Stimulated activated CD4-positive, alpha-beta T cell treated with anti-CD3 and anti-CD28 coated beads, Interleukin-2, amount 100 ng/mL, for 24 hours (primary cell): ENCODE measurements around the gene NOL3.

Experiments used
- DNase-seq, 2 donors: peaks; one replicate each; pipeline ENCODE4 v3.0.0-alpha.2; 2020

The NOL3 gene

DNA sequence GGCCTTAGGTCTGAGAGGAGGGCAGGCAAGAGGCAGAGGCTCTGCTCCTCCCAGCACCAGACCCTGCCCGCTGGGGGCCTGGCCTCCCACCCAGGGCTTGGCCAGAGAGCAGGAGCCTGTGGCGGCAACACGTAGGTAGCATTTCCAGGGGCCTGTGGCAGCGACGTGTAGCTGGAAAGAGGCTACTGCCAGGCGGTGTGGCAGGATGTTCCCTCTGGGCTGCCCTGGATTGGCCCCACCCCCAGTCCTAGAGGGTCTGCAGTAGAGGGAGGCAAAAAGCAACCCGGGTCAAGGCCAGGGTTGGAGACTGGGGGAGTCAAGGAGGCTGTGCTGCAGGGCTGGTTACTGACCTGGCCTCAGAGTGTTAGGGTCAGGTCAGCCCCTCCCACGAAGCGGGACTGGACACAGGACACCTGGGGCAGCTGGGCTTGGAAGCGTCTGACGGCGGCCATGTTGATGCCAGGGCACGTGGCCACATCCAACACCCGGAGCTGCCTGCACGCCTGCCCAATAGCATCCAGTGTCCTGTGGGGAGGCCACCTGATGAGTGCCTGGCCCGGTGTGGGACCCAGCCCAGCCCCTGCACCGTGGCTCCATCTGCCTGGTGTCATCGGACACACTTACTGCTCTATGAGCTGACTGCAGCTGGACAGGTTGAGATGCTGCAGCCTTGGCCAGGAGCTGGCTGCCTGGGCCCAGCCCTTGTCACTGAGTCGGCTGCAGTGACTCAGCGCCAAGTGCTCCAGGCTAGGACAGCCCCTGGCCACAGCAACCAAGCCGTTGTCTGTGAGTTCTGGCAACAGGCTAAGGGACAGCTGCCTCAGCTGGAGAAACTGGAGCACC, 37.1 kb downstream of the NOL3 start:
- no peak for DNase-seq

- no peak for DNase-seq
Observed at GRCh38 chr16:67208154-67208896, 38.0 kb downstream of the NOL3 start.

DNA sequence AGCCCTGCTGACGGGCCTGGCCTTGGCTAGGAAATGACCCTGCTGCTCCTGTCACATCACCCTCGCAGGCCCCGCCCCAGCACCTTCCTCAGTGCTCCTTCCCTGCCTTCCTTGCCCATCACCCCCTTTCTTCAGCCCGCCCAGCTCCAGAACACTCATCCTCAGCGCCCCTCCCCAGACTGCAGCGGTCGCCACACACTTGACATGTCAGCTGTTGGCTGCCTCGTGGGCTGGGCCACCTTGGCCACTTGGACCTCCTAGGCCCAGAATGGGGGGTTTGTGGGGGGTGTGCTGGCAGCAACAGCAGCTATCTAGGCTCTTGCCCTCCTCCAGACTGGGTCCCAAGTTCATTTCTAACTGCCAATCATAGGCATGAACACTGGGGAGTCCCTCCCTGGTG, 39.2 kb downstream of the NOL3 start:
- DNase-seq = no peak

DNA sequence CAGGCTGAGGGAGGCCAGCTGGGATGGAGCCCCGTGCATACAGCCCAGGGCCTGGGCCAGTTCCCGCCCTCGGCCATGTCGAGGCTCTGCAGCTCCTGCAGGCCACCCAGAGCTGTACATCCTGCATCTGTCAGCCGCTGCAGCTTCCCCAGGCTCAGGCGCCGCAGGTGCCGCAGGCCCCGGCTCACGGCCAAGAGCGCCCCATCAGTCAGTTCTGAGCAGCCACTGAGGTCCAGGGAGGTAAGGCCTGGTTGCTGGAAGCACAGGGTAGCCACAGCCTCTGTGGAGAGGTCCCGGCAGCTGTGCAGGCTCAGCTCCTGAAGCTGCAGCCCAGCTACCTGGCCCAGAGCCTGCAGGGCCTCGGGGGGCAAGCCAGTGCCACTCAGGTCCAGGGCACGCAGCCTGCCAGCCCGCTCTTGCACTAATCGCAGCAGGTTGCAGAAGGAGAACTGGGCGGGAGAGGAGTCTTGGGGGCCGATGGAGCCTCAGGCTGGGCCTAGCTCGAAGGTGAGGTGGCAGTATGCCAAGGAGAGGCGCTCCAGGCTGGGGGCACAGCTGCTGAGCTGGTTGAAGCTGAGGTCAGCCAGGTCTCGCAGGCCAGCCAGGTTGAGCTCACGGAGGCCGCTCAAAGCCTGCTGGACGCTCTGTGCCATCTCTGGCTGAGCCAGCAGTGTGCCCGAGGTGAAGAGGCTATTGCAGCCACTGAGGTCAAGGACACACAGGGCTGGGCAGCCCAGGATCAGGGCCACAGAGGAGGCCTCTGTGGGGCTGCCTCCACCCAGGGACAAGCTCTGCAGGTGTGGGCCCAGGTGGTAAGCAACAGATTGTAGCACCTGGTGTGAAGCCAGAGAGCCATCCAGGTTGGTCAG, 40.0 kb downstream of the NOL3 start:
- no peak for DNase-seq

DNA sequence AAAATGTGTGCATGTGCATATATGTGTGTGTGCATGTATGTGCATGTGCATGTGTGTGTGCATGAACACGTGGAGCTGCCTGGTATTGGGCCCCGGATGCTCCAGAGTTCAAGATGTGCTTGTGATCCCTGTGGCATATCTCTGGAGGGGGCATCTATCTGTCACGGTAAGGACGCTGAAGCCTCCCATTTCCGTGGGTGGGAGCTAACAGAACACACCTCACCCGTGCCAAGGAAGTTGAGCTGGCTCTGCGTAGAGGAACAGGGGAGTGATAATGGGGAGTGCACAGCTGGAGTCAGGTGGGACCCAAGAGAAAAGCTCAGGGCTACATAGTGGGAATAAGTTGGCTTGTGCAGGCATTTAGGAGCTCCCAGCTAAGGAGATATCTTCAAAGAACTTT, 41.3 kb downstream of the NOL3 start:
- DNase-seq = no peak

DNA sequence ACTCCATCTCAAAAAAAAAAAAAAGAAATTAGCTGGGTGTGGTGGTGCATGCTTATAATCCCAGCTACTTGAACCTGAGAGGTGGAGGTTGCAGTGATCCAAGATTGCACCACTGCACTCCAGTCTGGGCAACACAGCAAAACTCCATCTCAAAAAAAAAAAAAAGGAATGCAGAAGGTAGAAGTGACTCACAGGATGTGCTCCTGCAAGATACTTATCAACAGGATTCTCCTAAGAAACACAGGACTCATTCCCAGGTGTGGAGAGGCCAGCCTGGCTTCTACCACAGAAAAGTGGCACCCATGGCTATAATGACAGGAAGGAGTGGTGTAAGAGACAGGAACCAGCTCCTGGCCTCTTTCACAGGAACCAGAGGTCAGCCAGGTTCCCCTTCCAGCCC, 42.4 kb downstream of the NOL3 start:
- DNase-seq = no peak

GRCh38 chr16:67213197-67214019, 43.1 kb downstream of the NOL3 start:
- DNase-seq = no peak

DNA sequence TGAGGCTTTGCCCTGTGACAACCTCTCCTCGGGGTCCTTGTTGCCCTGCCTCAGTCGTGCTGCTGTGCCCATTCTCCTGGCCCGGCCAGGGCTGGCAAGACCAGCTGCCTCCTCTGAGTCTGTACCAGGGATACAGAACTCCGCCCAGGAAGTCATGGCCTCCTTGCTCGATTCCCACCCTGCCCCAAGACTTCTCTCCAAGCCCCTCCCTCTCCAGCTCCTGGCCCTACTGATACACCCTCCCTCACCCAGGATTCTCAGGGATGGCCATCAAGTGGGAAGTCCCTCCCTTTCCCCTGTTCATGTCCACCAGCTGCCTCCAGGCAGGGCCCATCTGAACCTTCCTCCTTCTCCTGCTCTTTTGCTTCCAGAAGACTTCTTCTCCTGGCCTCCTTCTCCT, 45.4 kb downstream of the NOL3 start:
- no peak for DNase-seq

- DNase-seq = no peak
Observed at GRCh38 chr16:67216612-67217490, 46.5 kb downstream of the NOL3 start.

- no peak for DNase-seq
Observed at GRCh38 chr16:67223992-67224391, 53.7 kb downstream of the NOL3 start.
